HCT116 (cell line): ENCODE results near the gene THSD8. TPM values are rescaled to one million over a fixed set of nuclear protein-coding genes. Genes with fewer than 3 reads are reported as not detected.
A peak's percentile ranks its signal among the peaks of the same experiment; 100 is the strongest.

ENCODE experiments used
- ATAC-seq: fragments of 200-7000 bp; cut with Tn5 transposase; 2 replicates; pipeline ENCODE4 v1.9.1; 2020; ENCODE audit warnings: mild to moderate bottlenecking, moderate library complexity
- Bru-seq: library from RNA; stranded (reverse); fragments of 400-500 nt; gene quantifications from one replicate; lab custom pipeline; 2021; lab: Mats Ljungman, UMichigan
- BruChase-seq, 2 experiments: library from RNA; stranded (reverse); fragments of 400-500 nt; gene quantifications; one replicate each; lab custom pipeline; 2021; lab: Mats Ljungman, UMichigan
- BruUV-seq: library from RNA; stranded (reverse); fragments of 400-500 nt; replicated peaks from 2 replicates; lab custom pipeline; 2021; lab: Mats Ljungman, UMichigan
- CTCF ChIA-PET: fragments of 300-600 bp; sonication (Branson Sonifier 250); formaldehyde crosslinking; loops from one replicate; lab custom pipeline; 2021; ENCODE audit warnings: antibody characterized with exemption; lab: Charles Lee
- POLR2A ChIA-PET: fragments of 300-600, 350-600 bp; sonication (Branson Sonifier 250); formaldehyde crosslinking; loops from one replicate; lab custom pipeline; 2021; ENCODE audit warnings: antibody characterized with exemption; lab: Charles Lee
- RAD21 ChIA-PET, 2 experiments: fragments of 300-600 bp; sonication (Branson Sonifier 250); formaldehyde crosslinking; loops; one replicate each; lab custom pipeline; 2023; ENCODE audit warnings: low total read pairs in 2 of 2; ENCODE audit not compliant: uncharacterized antibody in 2 of 2, unreplicated experiment in 2 of 2, low non-redundant PET in 1 of 2; lab: Charles Lee
- DNase-seq: peaks from one replicate; pipeline ENCODE4 v3.0.0-alpha.2; 2010; ENCODE audit warnings: low read depth, low spot score
- H2AFZ ChIP-seq: fragments of 200-600 bp; shearing (Covaris generic), sonication (generic); 2 replicates; pipeline ENCODE4 v1.6.1; 2017; ENCODE audit warnings: low read depth, mixed run types, mixed read lengths, antibody characterized with exemption, low read length; ENCODE audit not compliant: poor library complexity, severe bottlenecking
- H3K27ac ChIP-seq: 2 replicates; pipeline ENCODE4 v1.5.1; 2012; ENCODE audit warnings: low read depth, low read length
- H3K27me3 ChIP-seq: fragments of 200-600 bp; sonication (generic); 2 replicates; pipeline ENCODE4 v1.6.1; 2016; ENCODE audit warnings: mixed run types, low read length, mixed read lengths; ENCODE audit not compliant: insufficient read depth
- H3K36me3 ChIP-seq, 2 experiments: fragments of 200-500 bp in 1 of 2; fragments of 200-600 bp in 1 of 2; sonication (Bioruptor generic) in 1 of 2; sonication (generic) in 1 of 2; 2 replicates each; pipeline versions ENCODE4 v1.5.1 to v1.6.1; 2014 to 2016; ENCODE audit warnings: low read length in 2 of 2, inconsistent platforms in 1 of 2, mixed read lengths in 1 of 2, mixed run types in 1 of 2; ENCODE audit not compliant: insufficient read depth in 2 of 2, control insufficient read depth in 1 of 2
- H3K4me1 ChIP-seq, 2 experiments: fragments of 200-600 bp in 1 of 2; sonication (generic) in 1 of 2; 2 replicates each; pipeline versions ENCODE4 v1.5.1 to v1.6.1; 2012 to 2017; ENCODE audit warnings: low read length in 2 of 2, inconsistent platforms in 1 of 2, mild to moderate bottlenecking in 1 of 2, mixed read lengths in 1 of 2, mixed run types in 1 of 2, moderate library complexity in 1 of 2; ENCODE audit not compliant: insufficient read depth in 2 of 2, control insufficient read depth in 1 of 2
- H3K4me2 ChIP-seq: fragments of 200-600 bp; sonication (generic); 2 replicates; pipeline ENCODE4 v1.6.1; 2017; ENCODE audit warnings: mixed run types, low read length, mixed read lengths
- H3K4me3 ChIP-seq, 2 experiments: fragments of 200-600 bp in 1 of 2; sonication (generic) in 1 of 2; replicated peaks in 1 of 2; 2 replicates each; pipeline ENCODE4 v1.5.1; 2011 to 2016; ENCODE audit warnings: low read length in 2 of 2, control low read depth in 1 of 2, low read depth in 1 of 2, mild to moderate bottlenecking in 1 of 2, mixed read lengths in 1 of 2, mixed run types in 1 of 2
- H3K79me2 ChIP-seq: fragments of 200-600 bp; sonication (generic); 2 replicates; pipeline ENCODE4 v1.6.1; 2017; ENCODE audit warnings: mild to moderate bottlenecking, mixed run types, low read length, moderate library complexity, mixed read lengths; ENCODE audit not compliant: insufficient read depth
- H3K9ac ChIP-seq: fragments of 200-600 bp; sonication (generic); 2 replicates; pipeline ENCODE4 v1.6.1; 2016; ENCODE audit warnings: low read length, mixed read lengths
- H3K9me2 ChIP-seq: fragments of 200-600 bp; sonication (generic), shearing (Covaris generic); 2 replicates; pipeline ENCODE4 v1.6.1; 2017; ENCODE audit warnings: mixed run types, mild to moderate bottlenecking, moderate library complexity; ENCODE audit not compliant: insufficient read depth
- H3K9me3 ChIP-seq, 2 experiments: fragments of 200-500 bp in 1 of 2; fragments of 200-600 bp in 1 of 2; sonication (Bioruptor generic) in 1 of 2; sonication (generic) in 1 of 2; 2 replicates each; pipeline ENCODE4 v1.6.1; 2014 to 2017; ENCODE audit warnings: low read length in 2 of 2, mixed read lengths in 2 of 2, inconsistent platforms in 1 of 2, low read depth in 1 of 2, mild to moderate bottlenecking in 1 of 2, mixed run types in 1 of 2, moderate library complexity in 1 of 2; ENCODE audit not compliant: control insufficient read depth in 1 of 2, insufficient read depth in 1 of 2
- H4K20me1 ChIP-seq: fragments of 200-600 bp; sonication (generic), shearing (Covaris generic); 2 replicates; pipeline ENCODE4 v1.6.1; 2017; ENCODE audit warnings: mixed run types, mild to moderate bottlenecking, moderate library complexity; ENCODE audit not compliant: insufficient read depth
- CBX3 ChIP-seq: IDR thresholded peaks from 2 replicates; pipeline ENCODE4 v1.6.1; 2012; ENCODE audit warnings: low read depth
- EGR1 ChIP-seq: IDR thresholded peaks from 2 replicates; pipeline ENCODE4 v1.6.1; 2012; ENCODE audit warnings: low read depth
- JUND ChIP-seq: IDR thresholded peaks from 2 replicates; pipeline ENCODE4 v1.6.1; 2012
- MAX ChIP-seq: IDR thresholded peaks from 2 replicates; pipeline ENCODE4 v1.6.1; 2012
- POLR2A ChIP-seq: IDR thresholded peaks from 2 replicates; pipeline ENCODE4 v1.7.0; 2011; ENCODE audit warnings: borderline replicate concordance; ENCODE audit not compliant: insufficient read depth, insufficient read length; ENCODE audit errors: extremely low read depth
- POLR2AphosphoS5 ChIP-seq: IDR thresholded peaks from 2 replicates; pipeline ENCODE4 v1.6.1; 2011; ENCODE audit warnings: mild to moderate bottlenecking, low read depth, low read length, moderate library complexity
- SIN3A ChIP-seq: IDR thresholded peaks from 2 replicates; pipeline ENCODE4 v1.6.1; 2012; ENCODE audit warnings: low read depth
- SP1 ChIP-seq: IDR thresholded peaks from 2 replicates; pipeline ENCODE4 v1.6.1; 2012; ENCODE audit warnings: low read depth
- SRF ChIP-seq: IDR thresholded peaks from 2 replicates; pipeline ENCODE4 v1.6.1; 2012; ENCODE audit warnings: low read depth
- TCF7L2 ChIP-seq: IDR thresholded peaks from 2 replicates; pipeline ENCODE4 v1.7.0; 2011; ENCODE audit warnings: borderline replicate concordance, inconsistent platforms; ENCODE audit not compliant: insufficient read depth, insufficient read length; ENCODE audit errors: extremely low read depth
- YY1 ChIP-seq: IDR thresholded peaks from 2 replicates; pipeline ENCODE4 v1.6.1; 2011; ENCODE audit warnings: low read length, low read depth, moderate library complexity, mild to moderate bottlenecking; ENCODE audit not compliant: insufficient replicate concordance; ENCODE audit errors: extremely low read depth
- ZFX ChIP-seq: fragments of 450-650 bp; IDR thresholded peaks from 2 replicates; pipeline ENCODE4 v1.6.1; 2017
- ZNF274 ChIP-seq: fragments of 200-500 bp; sonication (Bioruptor generic); IDR thresholded peaks from 2 replicates; pipeline ENCODE4 v1.6.1; 2014; ENCODE audit warnings: mild to moderate bottlenecking, low read depth, low read length, inconsistent platforms
- intact Hi-C: fragments of 100-400 bp; cut with micrococcal nuclease; formaldehyde crosslinking; loops from 2 replicates; pipeline ENCODE4 v1.10.0; 2022
- long read RNA-seq: library from polyadenylated mRNA; unstranded; transcript quantifications from one replicate; pipeline ENCODE4 v2.0.0, GENCODE V29; 2021; ENCODE audit not compliant: unreplicated experiment
- polyA plus RNA-seq: library from polyadenylated mRNA; unstranded; fragments of >200 nt; gene quantifications from 2 replicates; pipeline ENCODE4 v1.2.1, GENCODE V29; 2012; ENCODE audit warnings: missing spikeins
- total RNA-seq: library from RNA; stranded (reverse); gene quantifications from one replicate; pipeline ENCODE4 v1.2.1, GENCODE V29; 2021; ENCODE audit not compliant: unreplicated experiment

Gene THSD8
- total RNA-seq (33.3 TPM), Bru-seq, nascent RNA (percentile 23 among the genes with signal in this experiment), BruChase-seq, experiment 1, labeled RNA remaining after a 6-hour chase (percentile 25 among the genes with signal in this experiment), BruChase-seq, experiment 2, labeled RNA remaining after a 2-hour chase (percentile 17 among the genes with signal in this experiment)
- 22.1 and 29.4 TPM in 2 replicates for polyA plus RNA-seq
- long read RNA-seq, partial matches to known transcripts = 1 of 1 reads
- long read RNA-seq, other reads (novel, unspliced or antisense) = 0 of 1 reads

- TF ChIP-seq ZNF274 (no peak), SRF (no peak), TCF7L2 (peak; percentile 88), EGR1 (peak; percentile 77), JUND (peak; percentile 94), SIN3A (peak; percentile 96), SP1 (peak; percentile 93), CBX3 (peak; percentile 92; the same call in 1 of the 2 replicates), YY1 (no peak), POLR2AphosphoS5 (peak; percentile 99), ZFX (peak; percentile 96), MAX (peak; percentile 98), POLR2A (peak; percentile 99)
- ChIA-PET RAD21 (no interaction called here), CTCF (interaction anchor here (1.1 to 1.6 kb wide), 3 partner anchors 27 to 41 kb away, joined by 3 to 4 read pairs (median 4); partner anchors contain the start of gene HOOK2), POLR2A (interaction anchor here (0.7 to 2.3 kb wide), 5 partner anchors 9 to 121 kb away, joined by 3 to 19 read pairs (median 3); partner anchors contain the start of genes JUNB and RTBDN)
- no peaks in the 10 kb centered on the region for H3K9me3 ChIP-seq
- peak within 1 kb of the TSS; percentile 93 to 97 for H3K4me3 ChIP-seq
- H4K20me1 ChIP-seq = no peaks in the 10 kb centered on the region
- H3K27me3 ChIP-seq = no peaks in the 10 kb centered on the region
- ATAC-seq (peak; percentile 69), DNase-seq (no peak)
- peak within 1 kb of the TSS; percentile 61 for H2AFZ ChIP-seq
- peaks cover 26% of the 10 kb centered on the region for H3K79me2 ChIP-seq
- H3K9me2 ChIP-seq = no peaks in the 10 kb centered on the region
- H3K4me1 ChIP-seq = peaks cover 14 to 38% of the 10 kb centered on the region in 2 experiments; a peak in 3 of 4 replicates
- H3K36me3 ChIP-seq = peaks cover 4 to 19% of the 10 kb centered on the region in 2 experiments; a peak in 3 of 4 replicates
- H3K27ac ChIP-seq = peak within 1 kb of the TSS; percentile 86
- peak within 1 kb of the TSS; percentile 94 for H3K9ac ChIP-seq
- BruUV-seq = no TSS peak
- intact Hi-C loops = loop anchor here (5.0 kb wide), 1 partner anchor 36 kb away; the partner anchor contains the start of gene MAST1
- H3K4me2 ChIP-seq = peak within 1 kb of the TSS; percentile 100
These were observed at the start of gene THSD8, which contains the start of gene PRDX2 for GRCh38 chr19:12801466-12802266. THSD8 (plus strand) TSS chr19:12802069; CDS start chr19:12802072, 3 bp downstream. PRDX2 (minus strand) TSS chr19:12801800; CDS start chr19:12801261, 539 bp downstream.
